Bronchial epithelial cell (primary cell): Measurements from ENCODE around the gene ETS2. TPM values are rescaled to one million over a fixed set of nuclear protein-coding genes. Genes with fewer than 3 reads are reported as not detected.

Source experiments
- DNase-seq: peaks from one replicate; pipeline ENCODE4 v3.0.0-alpha.2; 2010; ENCODE audit warnings: low read depth
- FAIRE-seq: peaks from 2 replicates; lab custom pipeline; 2011; peaks lifted over from hg19 to GRCh38; lab: Jason Lieb, UNC
- H3K27me3 ChIP-seq: 2 replicates; pipeline ENCODE4 v1.5.1; 2011; ENCODE audit warnings: low read length; ENCODE audit not compliant: control insufficient read depth, insufficient read depth
- H3K36me3 ChIP-seq: 2 replicates; pipeline ENCODE4 v1.5.1; 2011; ENCODE audit warnings: low read length; ENCODE audit not compliant: control insufficient read depth, insufficient read depth
- H3K4me3 ChIP-seq: 2 replicates; pipeline ENCODE4 v1.5.1; 2011; ENCODE audit warnings: mild to moderate bottlenecking, low read depth, low read length, control low read depth
- total RNA-seq: library from RNA; depleted of rRNA; stranded (reverse); fragments of >200 nt; gene quantifications from 2 replicates; pipeline ENCODE4 v1.2.1, GENCODE V29; 2014
- TF ChIP-seq, protein P1 (sequence below): IDR thresholded peaks from 2 replicates; pipeline ENCODE4 v1.5.1; 2011; ENCODE audit warnings: mild to moderate bottlenecking, moderate library complexity, low read length, control low read depth, inconsistent platforms; ENCODE audit not compliant: insufficient read depth, severe bottlenecking

Gene ETS2
- total RNA-seq, 1 donor from 2014 or later: 144 TPM

DNA sequence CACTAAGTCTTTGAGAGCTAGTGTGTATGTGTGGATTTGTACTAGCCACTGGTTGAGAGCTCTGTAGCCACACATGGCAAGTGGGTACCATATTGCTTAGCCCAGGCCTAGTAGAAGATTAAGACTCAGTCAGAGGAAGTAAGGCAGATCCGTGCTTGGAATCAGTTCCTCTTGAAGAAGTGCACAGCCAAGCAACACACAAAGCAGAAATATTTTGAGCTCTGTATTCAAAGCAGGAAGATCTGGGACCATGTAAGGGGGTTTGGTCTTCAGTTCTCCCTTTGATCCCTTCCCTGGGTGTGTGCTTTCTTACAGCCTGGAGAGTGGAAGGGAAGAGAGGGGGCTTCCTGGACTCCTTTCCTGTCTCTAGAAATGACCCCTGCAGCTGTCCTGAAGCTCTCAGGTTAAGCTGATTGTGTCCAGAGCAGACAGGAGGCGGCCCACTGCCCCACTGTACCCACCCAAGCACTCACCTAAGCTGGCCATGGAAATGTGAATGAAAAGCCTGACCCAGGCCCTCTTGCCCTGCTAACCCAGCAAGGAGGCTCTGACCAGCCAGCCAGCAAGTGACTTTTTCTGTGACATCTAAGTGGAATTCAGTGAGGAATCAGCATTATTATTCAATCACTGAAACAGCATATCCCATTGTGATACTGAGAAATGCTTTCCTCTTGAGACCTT lies 3.6 kb downstream of the ETS2 start:
- Histone ChIP-seq H3K36me3 (peaks cover 28% of the 10 kb centered on the region), H3K27me3 (no peaks in the 10 kb centered on the region), H3K4me3 (peak overlapping the region; percentile 86)
- no peak for DNase-seq
- TF ChIP-seq, protein P1, sequence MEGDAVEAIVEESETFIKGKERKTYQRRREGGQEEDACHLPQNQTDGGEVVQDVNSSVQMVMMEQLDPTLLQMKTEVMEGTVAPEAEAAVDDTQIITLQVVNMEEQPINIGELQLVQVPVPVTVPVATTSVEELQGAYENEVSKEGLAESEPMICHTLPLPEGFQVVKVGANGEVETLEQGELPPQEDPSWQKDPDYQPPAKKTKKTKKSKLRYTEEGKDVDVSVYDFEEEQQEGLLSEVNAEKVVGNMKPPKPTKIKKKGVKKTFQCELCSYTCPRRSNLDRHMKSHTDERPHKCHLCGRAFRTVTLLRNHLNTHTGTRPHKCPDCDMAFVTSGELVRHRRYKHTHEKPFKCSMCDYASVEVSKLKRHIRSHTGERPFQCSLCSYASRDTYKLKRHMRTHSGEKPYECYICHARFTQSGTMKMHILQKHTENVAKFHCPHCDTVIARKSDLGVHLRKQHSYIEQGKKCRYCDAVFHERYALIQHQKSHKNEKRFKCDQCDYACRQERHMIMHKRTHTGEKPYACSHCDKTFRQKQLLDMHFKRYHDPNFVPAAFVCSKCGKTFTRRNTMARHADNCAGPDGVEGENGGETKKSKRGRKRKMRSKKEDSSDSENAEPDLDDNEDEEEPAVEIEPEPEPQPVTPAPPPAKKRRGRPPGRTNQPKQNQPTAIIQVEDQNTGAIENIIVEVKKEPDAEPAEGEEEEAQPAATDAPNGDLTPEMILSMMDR: no peak
- no peak for FAIRE-seq

DNA sequence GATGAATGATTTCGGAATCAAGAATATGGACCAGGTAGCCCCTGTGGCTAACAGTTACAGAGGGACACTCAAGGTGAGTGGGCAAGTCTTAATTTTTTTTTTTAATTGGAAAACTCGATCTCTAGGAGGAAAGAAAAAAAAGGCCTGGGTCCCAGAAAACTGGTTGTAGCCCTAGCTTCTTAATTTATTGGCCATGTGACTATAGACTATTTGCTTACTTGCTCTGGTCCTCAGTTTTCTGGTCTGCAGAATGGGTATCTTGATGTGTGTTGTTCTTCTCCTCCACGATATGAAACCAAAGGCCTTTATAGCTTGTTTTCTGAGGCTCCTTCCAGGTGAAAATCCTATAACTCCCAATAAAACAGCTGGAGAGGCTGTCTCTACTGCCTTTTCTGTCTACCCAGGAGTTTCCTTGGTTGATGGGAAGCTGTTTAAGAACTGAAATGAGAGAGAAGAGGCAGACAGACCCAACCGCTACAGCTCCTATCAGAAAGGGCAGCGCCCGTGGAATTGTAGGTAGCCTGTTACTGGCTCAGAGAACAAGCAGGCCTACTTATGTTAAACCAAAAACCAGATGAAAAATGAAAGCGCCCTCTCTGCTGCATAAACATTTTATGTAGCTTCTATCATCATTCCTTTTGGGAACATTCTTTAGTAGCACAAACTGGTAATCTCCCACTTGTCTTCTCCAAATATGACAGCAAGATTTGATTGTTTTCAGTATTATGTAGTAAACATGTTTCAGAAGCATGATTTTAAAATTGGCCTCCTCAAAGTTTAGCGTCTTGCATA lies 4.5 kb downstream of the ETS2 start:
- H3K36me3 ChIP-seq: peaks cover 33% of the 10 kb centered on the region

DNA sequence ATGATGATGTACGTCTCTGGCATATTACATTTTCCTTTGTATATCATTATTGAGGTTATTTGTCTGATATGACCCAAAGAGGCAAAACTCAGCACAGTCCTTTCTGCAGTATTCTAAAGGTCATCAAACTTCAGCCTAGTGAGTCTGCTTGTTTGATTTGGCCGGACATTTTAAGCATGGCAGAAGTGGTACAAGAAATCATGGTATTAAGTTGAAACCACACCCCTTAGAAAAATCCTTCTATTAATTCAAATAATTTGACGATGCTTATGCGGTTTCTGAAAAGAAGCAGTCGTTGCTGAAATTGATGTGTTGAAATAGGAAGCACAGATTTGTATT lies 5.1 kb downstream of the ETS2 start:
- Histone ChIP-seq H3K27me3 (no peaks in the 10 kb centered on the region), H3K36me3 (peaks cover 33% of the 10 kb centered on the region), H3K4me3 (peak overlapping the region; percentile 86)
- no peak for DNase-seq
- FAIRE-seq: no peak
- TF ChIP-seq, protein P1: no peak

More for the DNA sequence above, 4.5 kb downstream of the ETS2 start:
- FAIRE-seq (no peak), DNase-seq (no peak)
- Histone ChIP-seq H3K4me3 (peak overlapping the region; percentile 86), H3K27me3 (no peaks in the 10 kb centered on the region)
- TF ChIP-seq, protein P1: no peak

DNA sequence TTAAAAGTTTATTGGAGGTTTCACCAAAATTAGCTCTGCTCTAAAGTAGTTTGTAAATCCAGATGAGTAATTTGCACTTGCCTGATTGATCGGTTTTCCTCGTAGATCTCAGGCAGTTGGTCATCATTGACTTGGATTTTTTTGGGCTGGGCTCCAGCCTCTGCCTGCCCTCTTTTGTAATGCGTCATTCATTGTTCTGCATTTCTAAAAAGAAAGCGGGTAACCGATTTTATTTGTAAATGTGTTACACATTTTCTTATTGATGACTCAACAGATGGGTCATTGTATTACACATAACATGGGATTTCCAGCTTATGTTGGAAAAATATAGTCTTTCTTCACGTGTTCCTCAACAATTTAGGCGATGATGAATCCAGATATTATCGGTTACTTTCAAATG lies 5.5 kb downstream of the ETS2 start:
- H3K27me3 ChIP-seq: no peaks in the 10 kb centered on the region
- H3K36me3 ChIP-seq: peaks cover 33% of the 10 kb centered on the region
- DNase-seq (peak; percentile 98), FAIRE-seq (no peak)
- TF ChIP-seq, protein P1: no peak
- no peak overlapping the region for H3K4me3 ChIP-seq

DNA sequence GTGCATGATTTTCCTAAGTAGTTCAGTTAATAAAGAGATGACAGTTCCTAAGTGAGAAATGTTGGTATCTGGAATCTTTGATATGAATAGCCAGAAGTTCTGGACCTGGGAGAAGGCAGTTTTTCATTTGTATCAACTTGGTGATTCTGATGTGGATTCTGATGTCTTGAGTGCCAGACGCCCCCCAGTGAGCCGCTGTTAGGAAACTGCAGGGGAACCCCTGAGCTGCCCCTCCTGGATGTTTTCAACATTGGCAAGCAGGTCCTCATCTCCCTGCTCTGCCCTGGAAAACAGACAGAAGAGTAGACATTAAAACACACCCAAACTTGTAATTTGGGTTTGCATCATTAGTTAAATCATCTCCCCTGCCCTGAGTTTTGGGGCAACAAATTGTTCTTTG lies 7.4 kb downstream of the ETS2 start:
- H3K36me3 ChIP-seq: peaks cover 38% of the 10 kb centered on the region
- DNase-seq (no peak), FAIRE-seq (no peak)
- no peak overlapping the region for H3K4me3 ChIP-seq
- no peaks in the 10 kb centered on the region for H3K27me3 ChIP-seq
- TF ChIP-seq, protein P1: no peak
